GM06990 (cell line): ENCODE measurements around the gene SETD1A.

ENCODE experiments used
- DNase-seq: peaks from one replicate; pipeline ENCODE4 v3.0.0-alpha.2; 2011; ENCODE audit not compliant: insufficient read length; ENCODE audit errors: extremely low read depth
- H3K27me3 ChIP-seq: replicated peaks from 2 replicates; pipeline ENCODE4 v1.6.0; 2011; ENCODE audit warnings: low read length; ENCODE audit not compliant: control insufficient read depth, insufficient read depth
- H3K36me3 ChIP-seq: 2 replicates; pipeline ENCODE4 v1.5.1; 2011; ENCODE audit warnings: low read length; ENCODE audit not compliant: control insufficient read depth, insufficient read depth
- H3K4me3 ChIP-seq: replicated peaks from 2 replicates; pipeline ENCODE4 v1.5.1; 2011; ENCODE audit warnings: low read depth, mild to moderate bottlenecking, control low read depth, low read length
- TF ChIP-seq, protein P1 (sequence below): IDR thresholded peaks from 2 replicates; pipeline ENCODE4 v1.5.1; 2011; ENCODE audit warnings: low read length, control low read depth, mild to moderate bottlenecking, inconsistent platforms; ENCODE audit not compliant: insufficient read depth, poor library complexity, severe bottlenecking

Gene SETD1A

DNA sequence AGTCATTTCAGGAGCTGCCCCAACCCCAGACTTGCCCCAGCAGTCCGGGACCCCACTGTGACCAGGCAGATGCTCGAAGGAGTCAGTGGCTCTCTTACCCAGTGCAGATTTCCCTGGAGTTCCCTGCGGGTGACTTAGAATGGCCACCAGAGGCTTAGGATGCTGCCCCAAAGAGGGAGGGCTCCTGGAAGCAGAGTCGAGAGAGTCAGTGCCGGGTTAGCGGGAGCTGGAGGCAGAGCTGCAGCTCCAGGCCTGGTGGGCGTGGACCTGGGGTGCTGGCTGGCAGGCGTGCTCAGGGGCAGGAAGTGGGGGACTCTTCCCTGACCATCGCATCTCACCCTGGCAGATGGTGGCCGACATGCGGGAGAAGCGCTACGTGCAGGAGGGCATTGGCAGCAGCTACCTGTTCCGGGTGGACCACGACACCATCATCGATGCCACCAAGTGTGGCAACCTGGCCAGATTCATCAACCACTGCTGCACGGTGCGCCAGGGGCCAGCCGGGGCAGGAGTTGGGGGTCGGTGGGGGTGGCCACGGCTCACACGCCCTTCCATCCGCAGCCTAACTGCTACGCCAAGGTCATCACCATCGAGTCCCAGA lies 25.8 kb downstream of the SETD1A start:
- TF ChIP-seq, protein P1, sequence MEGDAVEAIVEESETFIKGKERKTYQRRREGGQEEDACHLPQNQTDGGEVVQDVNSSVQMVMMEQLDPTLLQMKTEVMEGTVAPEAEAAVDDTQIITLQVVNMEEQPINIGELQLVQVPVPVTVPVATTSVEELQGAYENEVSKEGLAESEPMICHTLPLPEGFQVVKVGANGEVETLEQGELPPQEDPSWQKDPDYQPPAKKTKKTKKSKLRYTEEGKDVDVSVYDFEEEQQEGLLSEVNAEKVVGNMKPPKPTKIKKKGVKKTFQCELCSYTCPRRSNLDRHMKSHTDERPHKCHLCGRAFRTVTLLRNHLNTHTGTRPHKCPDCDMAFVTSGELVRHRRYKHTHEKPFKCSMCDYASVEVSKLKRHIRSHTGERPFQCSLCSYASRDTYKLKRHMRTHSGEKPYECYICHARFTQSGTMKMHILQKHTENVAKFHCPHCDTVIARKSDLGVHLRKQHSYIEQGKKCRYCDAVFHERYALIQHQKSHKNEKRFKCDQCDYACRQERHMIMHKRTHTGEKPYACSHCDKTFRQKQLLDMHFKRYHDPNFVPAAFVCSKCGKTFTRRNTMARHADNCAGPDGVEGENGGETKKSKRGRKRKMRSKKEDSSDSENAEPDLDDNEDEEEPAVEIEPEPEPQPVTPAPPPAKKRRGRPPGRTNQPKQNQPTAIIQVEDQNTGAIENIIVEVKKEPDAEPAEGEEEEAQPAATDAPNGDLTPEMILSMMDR, result no peak
- DNase-seq, result no peak
- H3K4me3 ChIP-seq, result no peak overlapping the region
- peaks cover 34% of the 10 kb centered on the region for H3K36me3 ChIP-seq
- H3K27me3 ChIP-seq, result no peaks in the 10 kb centered on the region

DNA sequence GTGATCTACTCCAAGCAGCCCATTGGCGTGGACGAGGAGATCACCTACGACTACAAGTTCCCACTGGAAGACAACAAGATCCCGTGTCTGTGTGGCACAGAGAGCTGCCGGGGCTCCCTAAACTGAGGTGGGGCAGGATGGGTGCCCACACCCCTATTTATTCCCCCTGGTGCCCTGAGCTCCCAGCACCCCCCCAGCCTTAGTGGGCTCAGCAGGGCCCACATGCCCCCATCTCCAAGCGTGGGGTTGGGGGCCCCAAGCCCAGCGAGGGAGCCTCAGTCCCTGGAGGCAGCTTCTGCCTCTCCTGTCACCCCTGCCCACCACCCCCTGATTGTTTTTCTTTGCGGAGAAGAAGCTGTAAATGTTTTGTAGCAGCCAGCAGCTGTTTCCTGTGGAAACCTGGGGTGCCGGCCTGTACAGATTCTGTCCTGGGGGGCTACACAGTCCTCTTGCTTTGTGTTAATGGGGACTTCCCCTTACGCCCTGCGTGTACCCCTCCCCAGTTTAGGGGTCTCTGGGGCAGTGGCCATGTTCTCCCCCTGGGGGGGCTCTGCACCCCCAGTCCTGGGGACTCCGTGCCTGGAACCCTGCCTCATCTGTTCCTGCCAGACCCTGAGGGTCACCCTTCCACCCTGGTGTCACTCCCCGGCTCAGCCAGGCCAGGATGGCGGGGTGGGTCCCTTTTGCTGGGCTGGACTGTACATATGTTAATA lies 26.5 kb downstream of the SETD1A start:
- no peaks in the 10 kb centered on the region for H3K27me3 ChIP-seq
- peaks cover 31% of the 10 kb centered on the region for H3K36me3 ChIP-seq
- no peak overlapping the region for H3K4me3 ChIP-seq
- DNase-seq, result no peak
- TF ChIP-seq, protein P1, result no peak

DNA sequence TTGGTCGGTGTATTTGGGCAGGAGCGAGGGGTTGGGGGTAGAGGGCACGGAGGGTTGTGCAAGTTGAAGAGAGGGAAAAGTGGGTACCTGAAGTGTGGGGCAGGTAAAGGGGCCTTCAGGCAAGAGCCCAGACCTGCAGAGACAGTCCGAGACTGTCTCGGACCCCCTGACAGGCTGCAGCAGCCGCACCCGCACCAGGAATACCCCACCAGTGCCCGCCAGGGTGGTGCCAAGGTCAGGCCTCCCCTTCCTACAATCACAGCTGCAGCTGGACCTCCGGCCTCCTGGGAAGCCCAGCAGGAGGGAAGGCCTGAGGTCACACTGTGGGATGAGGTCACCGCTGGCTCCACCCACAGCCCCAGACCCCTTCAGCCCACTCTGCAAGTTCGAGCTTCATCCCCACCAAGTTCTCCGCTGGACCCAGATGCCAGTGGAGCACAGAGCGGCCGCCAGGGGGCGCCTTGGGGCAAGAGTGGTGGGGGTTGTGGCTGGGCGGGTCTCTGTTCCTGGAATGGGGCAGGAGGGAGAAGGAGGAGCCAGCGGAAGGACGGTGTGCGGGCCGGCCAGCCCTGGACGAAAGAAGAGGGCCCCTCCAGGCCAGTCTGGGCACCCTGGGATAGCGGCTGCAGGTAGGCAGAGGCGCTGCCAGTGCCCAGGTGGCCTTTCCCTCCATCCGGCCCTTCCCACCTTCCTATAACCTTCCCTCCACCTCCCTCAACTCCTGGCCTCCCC lies 27.3 kb downstream of the SETD1A start, which contains the start of gene HSD3B7:
HSD3B7 (plus strand) TSS at position 539 of the 732 bp plus-strand sequence. CDS start 452 bp downstream, outside the sequence.
- no peak within 1 kb of the TSS for H3K4me3 ChIP-seq
- DNase-seq, result peak; percentile 72
- H3K27me3 ChIP-seq, result no peaks in the 10 kb centered on the region
- TF ChIP-seq, protein P1, result peak; percentile 94
- peaks cover 27% of the 10 kb centered on the region for H3K36me3 ChIP-seq

- Histone ChIP-seq H3K4me3 (no peak overlapping the region), H3K27me3 (no peaks in the 10 kb centered on the region), H3K36me3 (peaks cover 24% of the 10 kb centered on the region)
- no peak for DNase-seq
- TF ChIP-seq, protein P1, result no peak
Measured at GRCh38 chr16:30985401-30986128, 28.0 kb downstream of the SETD1A start.

DNA sequence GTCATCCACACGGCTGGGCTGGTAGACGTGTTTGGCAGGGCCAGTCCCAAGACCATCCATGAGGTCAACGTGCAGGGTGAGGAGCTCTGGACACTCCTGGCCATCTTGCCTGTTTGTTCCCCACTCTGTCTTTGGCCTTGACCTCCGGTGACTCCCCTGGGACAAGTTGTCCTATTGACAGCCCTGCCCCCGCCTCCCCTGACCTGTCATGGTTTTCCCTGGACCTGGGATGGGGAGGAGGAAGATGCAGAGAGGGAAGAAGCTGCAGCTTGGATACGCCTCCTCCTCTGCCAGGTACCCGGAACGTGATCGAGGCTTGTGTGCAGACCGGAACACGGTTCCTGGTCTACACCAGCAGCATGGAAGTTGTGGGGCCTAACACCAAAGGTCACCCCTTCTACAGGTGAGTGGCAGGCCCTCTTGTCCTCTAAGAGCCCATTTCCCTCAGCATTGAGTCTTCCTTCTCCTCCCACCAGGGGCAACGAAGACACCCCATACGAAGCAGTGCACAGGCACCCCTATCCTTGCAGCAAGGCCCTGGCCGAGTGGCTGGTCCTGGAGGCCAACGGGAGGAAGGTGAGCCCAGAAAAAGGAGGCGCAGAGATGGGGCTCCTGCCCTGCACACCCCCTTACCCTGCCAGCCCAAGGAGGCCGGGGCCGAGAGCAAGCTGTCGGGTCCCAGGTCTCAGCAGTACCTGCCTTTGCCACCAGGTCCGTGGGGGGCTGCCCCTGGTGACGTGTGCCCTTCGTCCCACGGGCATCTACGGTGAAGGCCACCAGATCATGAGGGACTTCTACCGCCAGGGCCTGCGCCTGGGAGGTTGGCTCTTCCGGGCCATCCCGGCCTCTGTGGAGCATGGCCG lies 28.8 kb downstream of the SETD1A start:
- TF ChIP-seq, protein P1, result no peak
- H3K4me3 ChIP-seq, result no peak overlapping the region
- H3K27me3 ChIP-seq, result no peaks in the 10 kb centered on the region
- peaks cover 19% of the 10 kb centered on the region for H3K36me3 ChIP-seq
- no peak for DNase-seq
